ENCODE results near the gene DUSP16.

- TF ChIP-seq POLR2A (IDR thresholded peaks at IDR 0.05) (no peak), POLR2AphosphoS5 (IDR thresholded peaks at IDR 0.05) (peak in 2 of 4 donors; percentile 39 to 56), EP300 (IDR thresholded peaks at IDR 0.05) (peak in 1 of 4 donors; percentile 12)
- TF ChIP-seq, protein P1, sequence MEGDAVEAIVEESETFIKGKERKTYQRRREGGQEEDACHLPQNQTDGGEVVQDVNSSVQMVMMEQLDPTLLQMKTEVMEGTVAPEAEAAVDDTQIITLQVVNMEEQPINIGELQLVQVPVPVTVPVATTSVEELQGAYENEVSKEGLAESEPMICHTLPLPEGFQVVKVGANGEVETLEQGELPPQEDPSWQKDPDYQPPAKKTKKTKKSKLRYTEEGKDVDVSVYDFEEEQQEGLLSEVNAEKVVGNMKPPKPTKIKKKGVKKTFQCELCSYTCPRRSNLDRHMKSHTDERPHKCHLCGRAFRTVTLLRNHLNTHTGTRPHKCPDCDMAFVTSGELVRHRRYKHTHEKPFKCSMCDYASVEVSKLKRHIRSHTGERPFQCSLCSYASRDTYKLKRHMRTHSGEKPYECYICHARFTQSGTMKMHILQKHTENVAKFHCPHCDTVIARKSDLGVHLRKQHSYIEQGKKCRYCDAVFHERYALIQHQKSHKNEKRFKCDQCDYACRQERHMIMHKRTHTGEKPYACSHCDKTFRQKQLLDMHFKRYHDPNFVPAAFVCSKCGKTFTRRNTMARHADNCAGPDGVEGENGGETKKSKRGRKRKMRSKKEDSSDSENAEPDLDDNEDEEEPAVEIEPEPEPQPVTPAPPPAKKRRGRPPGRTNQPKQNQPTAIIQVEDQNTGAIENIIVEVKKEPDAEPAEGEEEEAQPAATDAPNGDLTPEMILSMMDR (IDR thresholded peaks at IDR 0.05): no peak
These were observed 1.2 kb downstream of the DUSP16 start for GRCh38 chr12:12561371-12562015.

Data from sigmoid colon (tissue), 4 donors.